HCT116 (cell line): ENCODE data around the gene FGF14.

Experiments
- EZH2 ChIP-seq: fragments of 200-600 bp; sonication (generic); IDR thresholded peaks from 2 replicates; pipeline ENCODE4 v1.6.1; 2017; ENCODE audit warnings: antibody characterized with exemption, mixed run types
- JUND ChIP-seq: IDR thresholded peaks from 2 replicates; pipeline ENCODE4 v1.6.1; 2012
- POLR2AphosphoS5 ChIP-seq: IDR thresholded peaks from 2 replicates; pipeline ENCODE4 v1.6.1; 2011; ENCODE audit warnings: mild to moderate bottlenecking, low read depth, low read length, moderate library complexity
- TF ChIP-seq, protein P1 (sequence below): IDR thresholded peaks from 2 replicates; pipeline ENCODE4 v1.6.1; 2012; ENCODE audit warnings: low read depth
- TF ChIP-seq, protein P2 (sequence below), 3 experiments: fragments of 200-600 bp in 1 of 3; sonication (generic) in 1 of 3; IDR thresholded peaks in 2 of 3; conservative IDR thresholded peaks in 1 of 3; 2 replicates each; pipeline ENCODE4 v1.5.1; 2012 to 2017; ENCODE audit warnings: low read depth in 2 of 3, low read length in 2 of 3, antibody characterized with exemption in 1 of 3, borderline replicate concordance in 1 of 3, control low read depth in 1 of 3, mild to moderate bottlenecking in 1 of 3, mixed read lengths in 1 of 3, mixed run types in 1 of 3, moderate library complexity in 1 of 3; ENCODE audit not compliant: insufficient read depth in 1 of 3
- TF ChIP-seq, protein P3 (sequence below): IDR thresholded peaks from 2 replicates; pipeline ENCODE4 v1.6.1; 2012

DNA sequence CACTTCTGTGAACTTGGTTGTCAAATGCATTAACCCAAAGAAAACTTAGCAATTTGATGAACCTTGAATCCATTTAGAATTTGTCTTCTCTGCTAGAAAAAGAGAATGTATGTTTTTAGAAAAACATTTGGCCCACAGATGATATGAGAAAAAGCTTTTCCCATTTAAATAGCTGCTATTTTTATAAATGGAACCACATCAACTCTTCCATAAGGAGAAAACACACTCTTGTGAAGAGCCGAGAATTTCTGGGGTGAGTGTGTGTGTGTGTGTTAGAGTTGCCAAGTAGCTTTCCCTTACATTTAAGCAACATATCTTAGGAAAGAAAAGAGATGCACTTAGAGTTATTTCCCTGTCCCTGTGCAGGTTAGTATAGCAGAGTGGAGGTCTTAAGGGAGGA is 626.6 kb downstream of the FGF14 start:
- TF ChIP-seq, protein P1, sequence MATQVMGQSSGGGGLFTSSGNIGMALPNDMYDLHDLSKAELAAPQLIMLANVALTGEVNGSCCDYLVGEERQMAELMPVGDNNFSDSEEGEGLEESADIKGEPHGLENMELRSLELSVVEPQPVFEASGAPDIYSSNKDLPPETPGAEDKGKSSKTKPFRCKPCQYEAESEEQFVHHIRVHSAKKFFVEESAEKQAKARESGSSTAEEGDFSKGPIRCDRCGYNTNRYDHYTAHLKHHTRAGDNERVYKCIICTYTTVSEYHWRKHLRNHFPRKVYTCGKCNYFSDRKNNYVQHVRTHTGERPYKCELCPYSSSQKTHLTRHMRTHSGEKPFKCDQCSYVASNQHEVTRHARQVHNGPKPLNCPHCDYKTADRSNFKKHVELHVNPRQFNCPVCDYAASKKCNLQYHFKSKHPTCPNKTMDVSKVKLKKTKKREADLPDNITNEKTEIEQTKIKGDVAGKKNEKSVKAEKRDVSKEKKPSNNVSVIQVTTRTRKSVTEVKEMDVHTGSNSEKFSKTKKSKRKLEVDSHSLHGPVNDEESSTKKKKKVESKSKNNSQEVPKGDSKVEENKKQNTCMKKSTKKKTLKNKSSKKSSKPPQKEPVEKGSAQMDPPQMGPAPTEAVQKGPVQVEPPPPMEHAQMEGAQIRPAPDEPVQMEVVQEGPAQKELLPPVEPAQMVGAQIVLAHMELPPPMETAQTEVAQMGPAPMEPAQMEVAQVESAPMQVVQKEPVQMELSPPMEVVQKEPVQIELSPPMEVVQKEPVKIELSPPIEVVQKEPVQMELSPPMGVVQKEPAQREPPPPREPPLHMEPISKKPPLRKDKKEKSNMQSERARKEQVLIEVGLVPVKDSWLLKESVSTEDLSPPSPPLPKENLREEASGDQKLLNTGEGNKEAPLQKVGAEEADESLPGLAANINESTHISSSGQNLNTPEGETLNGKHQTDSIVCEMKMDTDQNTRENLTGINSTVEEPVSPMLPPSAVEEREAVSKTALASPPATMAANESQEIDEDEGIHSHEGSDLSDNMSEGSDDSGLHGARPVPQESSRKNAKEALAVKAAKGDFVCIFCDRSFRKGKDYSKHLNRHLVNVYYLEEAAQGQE, result no peak
- TF ChIP-seq POLR2AphosphoS5 (no peak), JUND (no peak), EZH2 (no peak)
- TF ChIP-seq, protein P2, sequence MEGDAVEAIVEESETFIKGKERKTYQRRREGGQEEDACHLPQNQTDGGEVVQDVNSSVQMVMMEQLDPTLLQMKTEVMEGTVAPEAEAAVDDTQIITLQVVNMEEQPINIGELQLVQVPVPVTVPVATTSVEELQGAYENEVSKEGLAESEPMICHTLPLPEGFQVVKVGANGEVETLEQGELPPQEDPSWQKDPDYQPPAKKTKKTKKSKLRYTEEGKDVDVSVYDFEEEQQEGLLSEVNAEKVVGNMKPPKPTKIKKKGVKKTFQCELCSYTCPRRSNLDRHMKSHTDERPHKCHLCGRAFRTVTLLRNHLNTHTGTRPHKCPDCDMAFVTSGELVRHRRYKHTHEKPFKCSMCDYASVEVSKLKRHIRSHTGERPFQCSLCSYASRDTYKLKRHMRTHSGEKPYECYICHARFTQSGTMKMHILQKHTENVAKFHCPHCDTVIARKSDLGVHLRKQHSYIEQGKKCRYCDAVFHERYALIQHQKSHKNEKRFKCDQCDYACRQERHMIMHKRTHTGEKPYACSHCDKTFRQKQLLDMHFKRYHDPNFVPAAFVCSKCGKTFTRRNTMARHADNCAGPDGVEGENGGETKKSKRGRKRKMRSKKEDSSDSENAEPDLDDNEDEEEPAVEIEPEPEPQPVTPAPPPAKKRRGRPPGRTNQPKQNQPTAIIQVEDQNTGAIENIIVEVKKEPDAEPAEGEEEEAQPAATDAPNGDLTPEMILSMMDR (IDR thresholded peaks at IDR 0.05 in 2 of 3, conservative IDR thresholded peaks at IDR 0.05 in 1 of 3; ENCODE audit: borderline replicate concordance in 1 of 3, insufficient read depth in 1 of 3, low read depth in 2 of 3, low read length in 2 of 3), result no peak
- TF ChIP-seq, protein P3, sequence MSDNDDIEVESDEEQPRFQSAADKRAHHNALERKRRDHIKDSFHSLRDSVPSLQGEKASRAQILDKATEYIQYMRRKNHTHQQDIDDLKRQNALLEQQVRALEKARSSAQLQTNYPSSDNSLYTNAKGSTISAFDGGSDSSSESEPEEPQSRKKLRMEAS, result no peak
